GM23338 (cell line): ENCODE results near the gene GTPBP1.

Experiments
- CREB1 ChIP-seq: fragments of 250-450 bp; sonication (Bioruptor Pico); IDR thresholded peaks from 2 replicates; pipeline ENCODE4 v1.5.0; 2020; ENCODE audit warnings: low read depth, mild to moderate bottlenecking, moderate library complexity
- EZH2 ChIP-seq: fragments of 200-600 bp; sonication (generic); IDR thresholded peaks from one replicate; pipeline ENCODE4 v1.8.0; 2017; ENCODE audit warnings: antibody characterized with exemption, mild to moderate bottlenecking, low read depth; ENCODE audit not compliant: unreplicated experiment
- EZH2phosphoT487 ChIP-seq: fragments of 200-600 bp; sonication (generic); IDR thresholded peaks from one replicate; pipeline ENCODE4 v1.8.1; 2018; ENCODE audit warnings: antibody characterized with exemption; ENCODE audit not compliant: unreplicated experiment
- POLR2AphosphoS5 ChIP-seq: IDR thresholded peaks from 2 replicates; pipeline ENCODE4 v1.6.1; 2016; ENCODE audit warnings: antibody characterized with exemption, low read depth
- TF ChIP-seq, protein P1 (sequence below), 2 experiments: fragments of 200-600 bp in 1 of 2; sonication (generic) in 1 of 2; conservative IDR thresholded peaks; 2 replicates each; pipeline versions ENCODE4 v1.5.1 to v1.6.1; 2016 to 2017; ENCODE audit warnings: antibody characterized with exemption in 2 of 2, low read depth in 2 of 2, mild to moderate bottlenecking in 2 of 2, moderate library complexity in 1 of 2
- TF ChIP-seq, protein P2 (sequence below): IDR thresholded peaks from one replicate; pipeline ENCODE4 v1.6.1; 2018; ENCODE audit warnings: antibody characterized with exemption; ENCODE audit not compliant: unreplicated experiment

DNA sequence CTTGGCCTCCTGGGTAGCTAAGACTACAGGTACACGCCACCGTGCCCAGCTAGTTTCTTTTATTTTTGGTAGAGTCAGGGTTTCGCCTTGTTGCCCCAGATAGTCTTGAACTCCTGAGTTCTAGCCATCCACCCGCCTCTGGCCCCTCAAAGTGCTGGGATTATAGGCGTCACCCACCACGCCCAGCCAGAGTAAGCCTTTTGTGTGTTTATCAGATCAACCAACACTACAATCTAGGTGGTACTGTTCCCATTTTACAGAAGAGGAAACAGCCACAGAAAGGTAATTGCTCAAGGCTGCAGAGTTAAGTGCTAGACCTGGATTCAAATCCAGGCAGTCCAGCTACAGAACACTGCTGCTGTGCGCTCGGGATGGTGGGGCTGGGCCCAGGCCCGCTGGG is 20.8 kb upstream of the GTPBP1 start:
- TF ChIP-seq, protein P1, sequence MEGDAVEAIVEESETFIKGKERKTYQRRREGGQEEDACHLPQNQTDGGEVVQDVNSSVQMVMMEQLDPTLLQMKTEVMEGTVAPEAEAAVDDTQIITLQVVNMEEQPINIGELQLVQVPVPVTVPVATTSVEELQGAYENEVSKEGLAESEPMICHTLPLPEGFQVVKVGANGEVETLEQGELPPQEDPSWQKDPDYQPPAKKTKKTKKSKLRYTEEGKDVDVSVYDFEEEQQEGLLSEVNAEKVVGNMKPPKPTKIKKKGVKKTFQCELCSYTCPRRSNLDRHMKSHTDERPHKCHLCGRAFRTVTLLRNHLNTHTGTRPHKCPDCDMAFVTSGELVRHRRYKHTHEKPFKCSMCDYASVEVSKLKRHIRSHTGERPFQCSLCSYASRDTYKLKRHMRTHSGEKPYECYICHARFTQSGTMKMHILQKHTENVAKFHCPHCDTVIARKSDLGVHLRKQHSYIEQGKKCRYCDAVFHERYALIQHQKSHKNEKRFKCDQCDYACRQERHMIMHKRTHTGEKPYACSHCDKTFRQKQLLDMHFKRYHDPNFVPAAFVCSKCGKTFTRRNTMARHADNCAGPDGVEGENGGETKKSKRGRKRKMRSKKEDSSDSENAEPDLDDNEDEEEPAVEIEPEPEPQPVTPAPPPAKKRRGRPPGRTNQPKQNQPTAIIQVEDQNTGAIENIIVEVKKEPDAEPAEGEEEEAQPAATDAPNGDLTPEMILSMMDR (conservative IDR thresholded peaks at IDR 0.05; ENCODE audit: low read depth in 2 of 2): no peak
- TF ChIP-seq EZH2 (no peak), EZH2phosphoT487 (no peak), POLR2AphosphoS5 (no peak), CREB1 (CRISPR knock-in tag) (no peak)
- TF ChIP-seq, protein P2, sequence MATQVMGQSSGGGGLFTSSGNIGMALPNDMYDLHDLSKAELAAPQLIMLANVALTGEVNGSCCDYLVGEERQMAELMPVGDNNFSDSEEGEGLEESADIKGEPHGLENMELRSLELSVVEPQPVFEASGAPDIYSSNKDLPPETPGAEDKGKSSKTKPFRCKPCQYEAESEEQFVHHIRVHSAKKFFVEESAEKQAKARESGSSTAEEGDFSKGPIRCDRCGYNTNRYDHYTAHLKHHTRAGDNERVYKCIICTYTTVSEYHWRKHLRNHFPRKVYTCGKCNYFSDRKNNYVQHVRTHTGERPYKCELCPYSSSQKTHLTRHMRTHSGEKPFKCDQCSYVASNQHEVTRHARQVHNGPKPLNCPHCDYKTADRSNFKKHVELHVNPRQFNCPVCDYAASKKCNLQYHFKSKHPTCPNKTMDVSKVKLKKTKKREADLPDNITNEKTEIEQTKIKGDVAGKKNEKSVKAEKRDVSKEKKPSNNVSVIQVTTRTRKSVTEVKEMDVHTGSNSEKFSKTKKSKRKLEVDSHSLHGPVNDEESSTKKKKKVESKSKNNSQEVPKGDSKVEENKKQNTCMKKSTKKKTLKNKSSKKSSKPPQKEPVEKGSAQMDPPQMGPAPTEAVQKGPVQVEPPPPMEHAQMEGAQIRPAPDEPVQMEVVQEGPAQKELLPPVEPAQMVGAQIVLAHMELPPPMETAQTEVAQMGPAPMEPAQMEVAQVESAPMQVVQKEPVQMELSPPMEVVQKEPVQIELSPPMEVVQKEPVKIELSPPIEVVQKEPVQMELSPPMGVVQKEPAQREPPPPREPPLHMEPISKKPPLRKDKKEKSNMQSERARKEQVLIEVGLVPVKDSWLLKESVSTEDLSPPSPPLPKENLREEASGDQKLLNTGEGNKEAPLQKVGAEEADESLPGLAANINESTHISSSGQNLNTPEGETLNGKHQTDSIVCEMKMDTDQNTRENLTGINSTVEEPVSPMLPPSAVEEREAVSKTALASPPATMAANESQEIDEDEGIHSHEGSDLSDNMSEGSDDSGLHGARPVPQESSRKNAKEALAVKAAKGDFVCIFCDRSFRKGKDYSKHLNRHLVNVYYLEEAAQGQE: no peak
